HFF-Myc (cell line): Measurements from ENCODE around the gene CDCP1.
A peak's percentile ranks its signal among the peaks of the same experiment; 100 is the strongest.

Source experiments
- DNase-seq: peaks from one replicate; pipeline ENCODE4 v3.0.0-alpha.2; 2011; ENCODE audit warnings: low read depth; ENCODE audit errors: extremely low read depth
- H3K4me3 ChIP-seq: replicated peaks from 2 replicates; pipeline ENCODE4 v1.5.1; 2011; ENCODE audit warnings: low read depth, mild to moderate bottlenecking, control low read depth, low read length
- TF ChIP-seq, protein P1 (sequence below): IDR thresholded peaks from 2 replicates; pipeline ENCODE4 v1.5.1; 2012; ENCODE audit warnings: mild to moderate bottlenecking, low read depth, low read length, control low read depth; ENCODE audit errors: missing control alignments

CDCP1 gene

DNA sequence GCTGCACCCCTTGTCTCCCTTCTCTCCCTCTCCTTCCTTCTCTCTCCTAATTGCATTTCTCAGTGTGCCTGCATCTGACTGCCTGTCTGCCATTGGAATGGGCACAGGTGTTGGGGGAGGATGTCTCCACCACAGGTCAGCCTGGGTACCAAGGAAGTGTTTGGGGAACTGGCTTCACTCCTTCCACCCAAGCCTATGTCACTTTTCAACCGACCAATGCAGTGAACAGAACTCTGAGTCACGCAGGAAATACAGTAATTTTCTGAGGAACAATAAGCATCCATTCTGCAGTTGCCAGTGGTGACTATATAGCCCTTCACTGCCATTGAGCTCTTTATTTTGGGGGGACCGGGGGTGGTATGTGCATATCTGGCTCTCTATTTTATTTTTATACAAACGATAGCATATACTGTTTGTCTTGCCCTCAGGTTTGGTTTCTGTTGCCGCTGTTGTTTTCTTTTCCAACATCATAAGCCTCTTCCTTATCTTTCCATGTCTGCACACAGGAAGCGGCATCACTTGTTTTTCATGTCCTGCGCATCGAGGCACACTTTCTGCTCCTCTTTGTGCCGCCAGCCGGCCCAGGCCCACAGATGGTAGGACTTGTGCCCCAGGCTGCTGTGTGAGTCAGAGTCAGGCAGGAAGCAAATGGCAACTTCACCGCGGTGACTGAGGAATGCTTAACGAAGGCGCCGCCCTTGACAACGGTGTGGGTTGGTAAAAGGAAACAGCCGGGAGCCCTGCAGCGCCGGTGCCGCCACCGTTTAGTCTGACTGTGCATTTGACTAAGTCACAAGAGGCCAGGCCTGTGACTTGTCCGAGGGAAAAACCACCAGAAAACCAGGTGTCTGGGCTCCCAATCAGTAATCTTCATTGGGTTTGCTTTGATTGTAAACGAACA is 21.1 kb upstream of the CDCP1 start:
- DNase-seq: peak; percentile 90
- TF ChIP-seq, protein P1, sequence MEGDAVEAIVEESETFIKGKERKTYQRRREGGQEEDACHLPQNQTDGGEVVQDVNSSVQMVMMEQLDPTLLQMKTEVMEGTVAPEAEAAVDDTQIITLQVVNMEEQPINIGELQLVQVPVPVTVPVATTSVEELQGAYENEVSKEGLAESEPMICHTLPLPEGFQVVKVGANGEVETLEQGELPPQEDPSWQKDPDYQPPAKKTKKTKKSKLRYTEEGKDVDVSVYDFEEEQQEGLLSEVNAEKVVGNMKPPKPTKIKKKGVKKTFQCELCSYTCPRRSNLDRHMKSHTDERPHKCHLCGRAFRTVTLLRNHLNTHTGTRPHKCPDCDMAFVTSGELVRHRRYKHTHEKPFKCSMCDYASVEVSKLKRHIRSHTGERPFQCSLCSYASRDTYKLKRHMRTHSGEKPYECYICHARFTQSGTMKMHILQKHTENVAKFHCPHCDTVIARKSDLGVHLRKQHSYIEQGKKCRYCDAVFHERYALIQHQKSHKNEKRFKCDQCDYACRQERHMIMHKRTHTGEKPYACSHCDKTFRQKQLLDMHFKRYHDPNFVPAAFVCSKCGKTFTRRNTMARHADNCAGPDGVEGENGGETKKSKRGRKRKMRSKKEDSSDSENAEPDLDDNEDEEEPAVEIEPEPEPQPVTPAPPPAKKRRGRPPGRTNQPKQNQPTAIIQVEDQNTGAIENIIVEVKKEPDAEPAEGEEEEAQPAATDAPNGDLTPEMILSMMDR: no peak

DNA sequence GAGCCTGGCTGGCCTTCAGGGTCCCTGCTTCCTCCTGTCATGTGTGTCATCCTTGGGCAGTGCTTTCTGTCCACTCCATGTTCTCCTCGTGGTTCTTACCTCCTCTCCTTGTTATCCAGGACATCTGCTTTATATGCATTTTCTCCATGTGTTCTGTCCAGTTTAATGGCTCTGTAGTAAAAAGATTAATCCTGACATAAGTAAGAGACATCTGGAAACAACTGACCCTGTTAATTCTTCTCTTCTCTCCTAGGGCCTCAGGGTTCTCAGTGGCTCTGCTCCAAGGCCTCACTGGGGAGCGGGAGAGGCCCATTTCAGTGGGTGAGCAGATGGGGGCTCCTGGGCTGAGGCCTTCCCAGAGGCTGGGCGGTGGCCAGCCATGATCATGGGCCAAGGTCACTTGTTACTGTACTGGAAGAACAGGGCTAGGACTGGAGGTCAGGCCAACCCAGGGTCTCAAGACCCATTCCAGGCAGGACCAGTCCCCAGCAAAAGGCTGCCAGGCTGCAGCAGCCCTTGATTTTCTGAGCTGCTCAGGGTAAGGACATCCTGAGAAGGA is 20.2 kb upstream of the CDCP1 start:
- TF ChIP-seq, protein P1: no peak
- DNase-seq: peak; percentile 72
- no peak overlapping the region for H3K4me3 ChIP-seq

More for the DNA sequence above, 21.1 kb upstream of the CDCP1 start:
- H3K4me3 ChIP-seq: no peak overlapping the region

DNA sequence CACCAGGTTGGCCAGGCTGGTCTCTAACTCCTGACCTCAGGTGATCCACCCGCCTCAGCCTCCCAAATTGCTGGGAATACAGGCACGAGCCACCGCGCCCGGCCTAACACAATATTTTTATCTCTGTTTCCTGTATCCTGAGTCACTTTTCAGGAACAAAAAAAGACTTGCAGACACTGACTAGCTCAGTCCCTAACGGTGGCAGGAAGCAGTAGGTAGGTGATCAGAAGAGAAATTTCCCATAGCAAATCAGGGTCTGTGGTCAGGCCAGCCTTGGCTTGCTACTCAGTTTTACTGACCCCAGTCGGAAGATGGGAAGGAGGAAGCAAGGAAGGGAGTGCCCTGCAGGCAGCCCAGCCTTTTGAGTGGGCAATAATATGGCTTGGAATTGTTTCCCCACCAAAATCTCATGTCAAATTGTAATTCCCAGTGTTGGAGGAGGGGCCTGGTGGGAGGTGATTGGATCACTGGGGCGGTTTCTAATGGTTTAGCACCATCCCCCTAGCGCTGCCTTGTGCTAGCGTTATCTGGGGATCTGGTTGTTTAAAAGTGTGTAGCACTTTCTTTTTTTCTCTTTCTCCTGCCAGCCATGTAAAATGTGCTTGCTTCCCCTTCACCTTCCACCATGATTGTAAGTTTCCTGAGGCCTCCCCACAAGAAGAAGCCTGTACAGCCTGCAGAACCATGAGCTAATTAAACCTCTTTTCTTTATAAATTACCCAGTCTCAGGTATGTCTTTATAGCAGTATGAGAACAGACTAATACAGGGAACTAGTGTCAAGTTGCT is 19.5 kb upstream of the CDCP1 start:
- TF ChIP-seq, protein P1: no peak
- no peak for DNase-seq
- no peak overlapping the region for H3K4me3 ChIP-seq

DNA sequence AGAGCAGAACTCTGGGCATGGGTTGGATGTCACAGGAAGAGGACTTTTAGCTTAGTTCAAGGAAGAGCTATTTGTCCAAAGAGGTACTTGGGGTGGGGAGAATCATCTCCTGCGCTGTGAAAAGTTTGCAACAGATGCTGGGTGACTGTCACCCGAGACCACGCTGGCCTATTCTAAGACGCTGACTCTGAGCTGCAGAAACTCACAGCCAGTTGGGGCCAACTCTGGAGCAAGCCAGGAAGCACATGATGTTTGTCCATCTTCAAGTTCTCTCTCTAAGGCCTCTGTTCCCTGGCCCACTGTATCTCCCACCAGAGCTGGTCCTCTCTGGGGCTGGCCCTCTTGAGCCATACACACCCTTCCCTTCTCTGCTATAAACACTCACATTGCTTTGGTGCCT is 17.9 kb upstream of the CDCP1 start:
- TF ChIP-seq, protein P1: no peak
- H3K4me3 ChIP-seq: no peak overlapping the region
- no peak for DNase-seq

DNA sequence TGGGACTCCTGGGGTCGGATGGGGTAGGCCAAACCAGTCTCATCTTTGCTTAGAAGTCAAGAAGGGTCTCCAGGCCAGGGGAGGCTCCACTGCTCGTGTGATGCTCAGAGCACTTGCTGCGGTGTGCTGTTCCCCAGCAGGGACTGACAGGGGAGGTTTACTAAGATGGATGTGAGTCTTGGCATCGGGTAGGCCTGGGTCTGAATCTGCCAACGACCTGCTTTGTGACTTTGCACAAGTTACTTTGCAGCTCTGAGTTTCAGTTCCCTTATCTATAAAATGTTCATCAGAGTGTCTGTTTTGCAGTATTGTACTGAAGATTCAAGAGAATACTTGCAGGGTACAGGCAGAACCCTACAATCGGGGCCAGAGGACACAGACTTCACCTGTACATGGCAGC is 17.3 kb upstream of the CDCP1 start:
- H3K4me3 ChIP-seq: no peak overlapping the region
- DNase-seq: no peak
- TF ChIP-seq, protein P1: no peak

DNA sequence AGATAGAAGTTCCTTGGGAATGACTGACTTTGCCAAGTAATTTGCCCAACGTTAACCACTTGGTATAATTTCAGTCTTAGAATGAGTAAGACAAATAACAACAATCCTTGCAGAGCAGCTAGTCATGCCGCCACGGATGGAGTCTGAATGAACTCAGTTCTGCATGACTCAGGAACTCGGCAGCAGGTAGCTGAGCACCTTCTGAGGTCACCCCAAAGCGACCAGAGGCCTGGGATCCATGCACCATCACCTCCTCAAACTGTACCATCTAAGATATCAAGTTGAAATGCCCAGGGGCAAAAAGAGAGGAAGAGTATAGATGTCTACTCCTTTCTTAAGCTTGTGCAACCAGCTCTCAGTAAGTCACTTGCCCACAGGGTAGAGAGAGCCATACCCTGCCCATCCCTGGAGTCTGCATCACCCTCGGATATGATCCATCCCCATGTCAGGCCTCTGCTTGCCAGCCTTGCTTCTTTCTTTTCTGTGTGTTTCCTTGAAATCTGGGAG is 8.5 kb upstream of the CDCP1 start:
- no peak overlapping the region for H3K4me3 ChIP-seq
- TF ChIP-seq, protein P1: no peak
- no peak for DNase-seq
